Parathyroid adenoma (tissue), 2 donors: Measurements from ENCODE around the gene ECHS1.

Source experiments
- H2AFZ ChIP-seq: fragments of 300-600 bp; sonication (generic); one replicate; pipeline ENCODE4 v1.7.0; 2017; ENCODE audit warnings: antibody characterized with exemption, mild to moderate bottlenecking
- H3K27ac ChIP-seq: fragments of 300-600 bp; sonication (generic); one replicate; pipeline ENCODE4 v1.7.0; 2017
- H3K27me3 ChIP-seq: fragments of 300-600 bp; sonication (generic); one replicate; pipeline ENCODE4 v1.7.0; 2017; ENCODE audit warnings: low read length; ENCODE audit not compliant: control insufficient read depth, insufficient read depth
- H3K36me3 ChIP-seq: fragments of 300-600 bp; sonication (generic); one replicate; pipeline ENCODE4 v1.7.0; 2017; ENCODE audit warnings: low read length; ENCODE audit not compliant: control insufficient read depth, insufficient read depth
- H3K4me1 ChIP-seq: fragments of 300-600 bp; sonication (generic); one replicate; pipeline ENCODE4 v1.7.0; 2017; ENCODE audit warnings: control low read depth
- H3K4me2 ChIP-seq: fragments of 300-600 bp; sonication (generic); one replicate; pipeline ENCODE4 v1.7.0; 2017; ENCODE audit warnings: low read length
- H3K4me3 ChIP-seq: fragments of 300-600 bp; sonication (generic); one replicate; pipeline ENCODE4 v1.7.0; 2017; ENCODE audit warnings: low read depth, low read length
- H3K79me2 ChIP-seq: fragments of 300-600 bp; sonication (generic); one replicate; pipeline ENCODE4 v1.7.0; 2017; ENCODE audit warnings: control low read depth
- H3K9ac ChIP-seq: fragments of 300-600 bp; sonication (generic); one replicate; pipeline ENCODE4 v1.7.0; 2017; ENCODE audit warnings: mild to moderate bottlenecking
- H3K9me3 ChIP-seq: fragments of 300-600 bp; sonication (generic); one replicate; pipeline ENCODE4 v1.7.0; 2017; ENCODE audit warnings: low read length; ENCODE audit not compliant: control insufficient read depth
- CTCF ChIP-seq: fragments of 300-600 bp; sonication (generic); IDR thresholded peaks from one replicate; pipeline ENCODE4 v1.7.0; 2017; ENCODE audit warnings: antibody characterized with exemption, mild to moderate bottlenecking
- donor health status: primary hyperparathyroidism.

ECHS1 gene

GRCh38 chr10:133313192-133313591, 60.0 kb downstream of the ECHS1 start:
- H3K36me3 ChIP-seq = no peaks in the 10 kb centered on the region
- H3K4me3 ChIP-seq = no peak overlapping the region
- H3K9ac ChIP-seq = no peak overlapping the region
- TF ChIP-seq CTCF = no peak
- H3K79me2 ChIP-seq = no peaks in the 10 kb centered on the region
- H3K27me3 ChIP-seq = no peaks in the 10 kb centered on the region
- H3K9me3 ChIP-seq = no peaks in the 10 kb centered on the region
- H3K27ac ChIP-seq = no peak overlapping the region
- H2AFZ ChIP-seq = no peak overlapping the region
- no peaks in the 10 kb centered on the region for H3K4me1 ChIP-seq
- no peak overlapping the region for H3K4me2 ChIP-seq

DNA sequence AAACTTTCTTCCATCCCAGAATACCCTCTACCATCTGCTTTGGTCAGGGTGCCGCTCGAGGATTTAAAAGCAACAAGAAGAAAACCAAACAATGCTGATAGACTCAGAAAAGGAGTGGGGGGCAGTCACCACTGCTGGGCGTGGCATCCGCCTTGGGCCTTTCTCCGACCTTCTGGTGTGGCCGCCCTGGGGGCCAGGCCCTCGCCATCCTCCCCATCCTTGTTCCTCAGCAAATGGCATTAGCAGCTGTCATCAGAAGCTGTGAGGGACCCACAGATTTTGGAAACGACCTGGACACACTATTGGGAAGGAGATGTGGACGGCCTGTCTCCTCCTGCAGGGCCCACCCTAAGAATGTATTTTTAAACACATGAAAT, 60.4 kb downstream of the ECHS1 start:
- Histone ChIP-seq H3K36me3 (no peaks in the 10 kb centered on the region), H3K79me2 (no peaks in the 10 kb centered on the region), H2AFZ (no peak overlapping the region), H3K27me3 (no peaks in the 10 kb centered on the region), H3K4me2 (no peak overlapping the region), H3K27ac (no peak overlapping the region), H3K9me3 (no peaks in the 10 kb centered on the region), H3K9ac (no peak overlapping the region), H3K4me3 (no peak overlapping the region), H3K4me1 (no peaks in the 10 kb centered on the region)
- TF ChIP-seq CTCF = no peak
